CD4-positive, alpha-beta T cell (primary cell): Measurements from ENCODE around the gene AHDC1. TPM values are rescaled to one million over a fixed set of nuclear protein-coding genes. Genes with fewer than 3 reads are reported as not detected.

Experiments
- ATAC-seq: fragments of 200-7000 bp; cut with Tn5 transposase; one replicate; pipeline ENCODE4 v1.10.0; 2022; ENCODE audit warnings: mild to moderate bottlenecking; ENCODE audit not compliant: poor library complexity
- CTCF ChIA-PET: fragments of 350-600 bp; sonication (Branson Sonifier 250); formaldehyde crosslinking; loops from one replicate; lab custom pipeline; 2021; ENCODE audit warnings: antibody characterized with exemption, inconsistent platforms; lab: Charles Lee
- POLR2A ChIA-PET: fragments of 350-600 bp; sonication (Branson Sonifier 250); formaldehyde crosslinking; loops from one replicate; lab custom pipeline; 2021; ENCODE audit warnings: antibody characterized with exemption, inconsistent platforms; lab: Charles Lee
- DNase-seq, 14 experiments: peaks; one replicate each; pipeline ENCODE4 v3.0.0-alpha.2; 2013 to 2020; ENCODE audit warnings: mixed read lengths in 2 of 14
- H3K27ac ChIP-seq, 2 donors: one replicate each; pipeline versions ENCODE4 v1.5.1 to v1.7.0; 2013; ENCODE audit warnings: low read length in 2 of 2, low read depth in 1 of 2, mild to moderate bottlenecking in 1 of 2
- H3K27me3 ChIP-seq, 2 experiments: 1 replicate in 1 of 2; 2 replicates in 1 of 2; pipeline versions ENCODE4 v1.6.1 to v1.7.0; 2013; ENCODE audit warnings: low read length in 2 of 2, control low read depth in 1 of 2, mild to moderate bottlenecking in 1 of 2, moderate library complexity in 1 of 2; ENCODE audit not compliant: insufficient read depth in 2 of 2, control insufficient read depth in 1 of 2
- H3K36me3 ChIP-seq: one replicate; pipeline ENCODE4 v1.6.1; 2013; ENCODE audit warnings: low read length, control low read depth; ENCODE audit not compliant: insufficient read depth
- H3K4me1 ChIP-seq: one replicate; pipeline ENCODE4 v1.6.1; 2013; ENCODE audit warnings: low read length, control low read depth; ENCODE audit not compliant: insufficient read depth
- H3K4me3 ChIP-seq: one replicate; pipeline ENCODE4 v1.5.1; 2013; ENCODE audit warnings: mild to moderate bottlenecking, low read length, moderate library complexity
- H3K9me3 ChIP-seq, 2 experiments: 1 replicate in 1 of 2; 2 replicates in 1 of 2; pipeline versions ENCODE4 v1.6.1 to v1.7.0; 2013; ENCODE audit warnings: low read length in 2 of 2, mild to moderate bottlenecking in 2 of 2, control low read depth in 1 of 2, moderate library complexity in 1 of 2; ENCODE audit not compliant: control insufficient read depth in 1 of 2, insufficient read depth in 1 of 2
- H3K27ac Mint-ChIP-seq: one replicate; pipeline ENCODE4 v1.8.0; 2020; ENCODE audit warnings: mixed read lengths
- H3K27me3 Mint-ChIP-seq: one replicate; pipeline ENCODE4 v1.8.0; 2021; ENCODE audit warnings: mixed read lengths
- H3K36me3 Mint-ChIP-seq: one replicate; pipeline ENCODE4 v1.8.0; 2021; ENCODE audit warnings: low read depth, mixed read lengths
- H3K4me1 Mint-ChIP-seq: one replicate; pipeline ENCODE4 v1.8.0; 2021; ENCODE audit warnings: low read depth, mixed read lengths
- H3K4me3 Mint-ChIP-seq: one replicate; pipeline ENCODE4 v1.8.0; 2020; ENCODE audit warnings: mild to moderate bottlenecking, mixed read lengths
- H3K9me3 Mint-ChIP-seq: one replicate; pipeline ENCODE4 v1.8.0; 2020; ENCODE audit warnings: mixed read lengths
- CTCF ChIP-seq: fragments of 200-600 bp; IDR thresholded peaks from one replicate; pipeline ENCODE4 v1.8.0; 2022; ENCODE audit warnings: antibody characterized with exemption, mild to moderate bottlenecking
- intact Hi-C, 2 experiments: fragments of 100-400 bp; cut with DNase I in 1 of 2; cut with micrococcal nuclease in 1 of 2; formaldehyde crosslinking; loops; one replicate each; pipeline versions ENCODE4 v1.15.1 to v1.9.0; 2023 to 2025; cut with DNase I, micrococcal nuclease
- total RNA-seq, 174 experiments: library from RNA in 2 of 174; stranded (reverse) in 2 of 174; gene quantifications; one replicate each; pipeline ENCODE4 v1.2.3 and lab custom pipeline; 2021 to 2026

Gene AHDC1
- total RNA-seq, 2 experiments from 2014 or later, result 20.8 to 22.9 TPM

- peaks cover 56% of the 10 kb centered on the region for H3K4me1 ChIP-seq
- H3K4me1 Mint-ChIP-seq, result peaks cover 66% of the 10 kb centered on the region
Measured at GRCh38 chr1:27519331-27520258, 84.3 kb downstream of the AHDC1 start.

GRCh38 chr1:27518808-27519207 is 85.1 kb downstream of the AHDC1 start:
- no peak for TF ChIP-seq CTCF
- Histone ChIP-seq H3K27me3 (no peaks in the 10 kb centered on the region), H3K4me3 (no peak overlapping the region), H3K4me1 (peaks cover 51% of the 10 kb centered on the region), H3K9me3 (no peaks in the 10 kb centered on the region), H3K36me3 (no peaks in the 10 kb centered on the region), H3K27ac (no peak overlapping the region)
- peaks cover 10% of the 10 kb centered on the region for H3K36me3 Mint-ChIP-seq
- DNase-seq (no peak), ATAC-seq (no peak)
- CTCF ChIA-PET, result no interaction called here
- no peak overlapping the region for H3K4me3 Mint-ChIP-seq
- intact Hi-C loops, result no loop called here
- POLR2A ChIA-PET, result no interaction called here
- no peaks in the 10 kb centered on the region for H3K27me3 Mint-ChIP-seq
- H3K9me3 Mint-ChIP-seq, result no peaks in the 10 kb centered on the region
- H3K4me1 Mint-ChIP-seq, result peaks cover 58% of the 10 kb centered on the region
- H3K27ac Mint-ChIP-seq, result peak overlapping the region; percentile 22

More at GRCh38 chr1:27519331-27520258, 84.3 kb downstream of the AHDC1 start:
- ChIA-PET CTCF (no interaction called here), POLR2A (interaction anchor here (2.8 kb wide), 1 partner anchor 30 kb away, joined by 29 read pairs; the partner anchor contains the start of gene WASF2)
- ATAC-seq (no peak), DNase-seq (peak in 1 of 14 experiments; percentile 19)
- Mint-ChIP-seq H3K27ac (peak overlapping the region; percentile 96), H3K4me3 (no peak overlapping the region), H3K27me3 (no peaks in the 10 kb centered on the region), H3K36me3 (peaks cover 10% of the 10 kb centered on the region), H3K9me3 (no peaks in the 10 kb centered on the region)
- no peak for TF ChIP-seq CTCF
- no peak overlapping the region for H3K4me3 ChIP-seq
- intact Hi-C loops, result loop anchor here (5.0 to 10.0 kb wide), 5 partner anchors 48 to 145 kb away; no protein-coding TSS in a partner anchor
- H3K27me3 ChIP-seq, result no peaks in the 10 kb centered on the region
- no peaks in the 10 kb centered on the region for H3K36me3 ChIP-seq
- no peaks in the 10 kb centered on the region for H3K9me3 ChIP-seq
- H3K27ac ChIP-seq, result no peak overlapping the region

GRCh38 chr1:27517907-27518718 is 85.8 kb downstream of the AHDC1 start:
- no peak for TF ChIP-seq CTCF
- ATAC-seq, result no peak
- Histone ChIP-seq H3K27ac (no peak overlapping the region), H3K9me3 (no peaks in the 10 kb centered on the region), H3K4me3 (no peak overlapping the region), H3K27me3 (no peaks in the 10 kb centered on the region), H3K36me3 (no peaks in the 10 kb centered on the region), H3K4me1 (peaks cover 44% of the 10 kb centered on the region)
- Mint-ChIP-seq H3K4me3 (peak overlapping the region; percentile 63), H3K36me3 (peaks cover 10% of the 10 kb centered on the region), H3K27me3 (no peaks in the 10 kb centered on the region), H3K4me1 (peaks cover 51% of the 10 kb centered on the region), H3K27ac (peak overlapping the region; percentile 42), H3K9me3 (no peaks in the 10 kb centered on the region)
- DNase-seq, result peak in 1 of 14 experiments; percentile 19
- intact Hi-C loops, result no loop called here
- ChIA-PET POLR2A (interaction anchor here (0.7 kb wide), 1 partner anchor 132 kb away, joined by 3 read pairs; no protein-coding TSS in a partner anchor), CTCF (no interaction called here)
